HepG2 (cell line): ENCODE results near the gene NOTCH4. TPM values are rescaled to one million over a fixed set of nuclear protein-coding genes. Genes with fewer than 3 reads are reported as not detected.
A peak's percentile ranks its signal among the peaks of the same experiment; 100 is the strongest.

Experiments
- AKAP8 ChIP-seq: sonication (generic); formaldehyde crosslinking; IDR thresholded peaks from 2 replicates; pipeline ENCODE4 v1.5.1; 2020; ENCODE audit warnings: mild to moderate bottlenecking, missing genetic modification reagents
- BRD4 ChIP-seq: sonication (generic); formaldehyde crosslinking; IDR thresholded peaks from 2 replicates; pipeline ENCODE4 v1.4.0; 2020; ENCODE audit warnings: missing genetic modification reagents
- DNMT3B ChIP-seq: conservative IDR thresholded peaks from 2 replicates; pipeline ENCODE4 v1.6.1; 2016; ENCODE audit warnings: missing biosample characterization, control low read depth
- EED ChIP-seq: sonication (generic); formaldehyde crosslinking; IDR thresholded peaks from 2 replicates; pipeline ENCODE4 v1.5.0; 2020; ENCODE audit warnings: mild to moderate bottlenecking, missing genetic modification reagents
- ETV5 ChIP-seq: IDR thresholded peaks from 2 replicates; pipeline ENCODE4 v1.6.1; 2018; ENCODE audit warnings: missing biosample characterization, missing genetic modification reagents, inconsistent platforms, borderline replicate concordance
- HOXA9 ChIP-seq: sonication (generic); formaldehyde crosslinking; IDR thresholded peaks from 2 replicates; pipeline ENCODE4 v1.8.1; 2022; ENCODE audit warnings: missing genetic modification reagents, mild to moderate bottlenecking, moderate library complexity, borderline replicate concordance
- NR2F2 ChIP-seq: IDR thresholded peaks from 2 replicates; pipeline ENCODE4 v1.6.1; 2012; ENCODE audit warnings: low read depth, inconsistent platforms, borderline replicate concordance
- RFX1 ChIP-seq: fragments of 450-650 bp; IDR thresholded peaks from 2 replicates; pipeline ENCODE4 v1.6.1; 2017
- SALL2 ChIP-seq: sonication (generic); formaldehyde crosslinking; IDR thresholded peaks from 2 replicates; pipeline ENCODE4 v1.8.1; 2023; ENCODE audit warnings: mild to moderate bottlenecking, missing genetic modification reagents, inconsistent platforms
- SRSF4 ChIP-seq: fragments of 200-400 bp; formaldehyde crosslinking; IDR thresholded peaks from one replicate; pipeline ENCODE4 v1.6.1; 2018; ENCODE audit warnings: mild to moderate bottlenecking, low read depth, low read length, moderate library complexity; ENCODE audit not compliant: poor library complexity, severe bottlenecking
- TOE1 ChIP-seq: sonication (generic); formaldehyde crosslinking; IDR thresholded peaks from 2 replicates; pipeline ENCODE4 v1.4.0; 2020; ENCODE audit warnings: mild to moderate bottlenecking, missing genetic modification reagents
- TSC22D2 ChIP-seq: sonication (generic); formaldehyde crosslinking; IDR thresholded peaks from 2 replicates; pipeline ENCODE4 v1.5.1; 2020; ENCODE audit warnings: missing genetic modification reagents, mild to moderate bottlenecking, borderline replicate concordance
- ZNF20 ChIP-seq: sonication (generic); formaldehyde crosslinking; IDR thresholded peaks from 2 replicates; pipeline ENCODE4 v1.4.0; 2020; ENCODE audit warnings: mild to moderate bottlenecking, moderate library complexity, missing genetic modification reagents
- ZNF24 ChIP-seq: fragments of 450-650 bp; IDR thresholded peaks from 2 replicates; pipeline ENCODE4 v1.6.1; 2017; ENCODE audit warnings: antibody characterized with exemption, mild to moderate bottlenecking
- ZNF660 ChIP-seq: sonication (generic); formaldehyde crosslinking; IDR thresholded peaks from 2 replicates; pipeline ENCODE4 v1.5.1; 2020; ENCODE audit warnings: mild to moderate bottlenecking, low read depth, missing genetic modification reagents, borderline replicate concordance
- ZNF703 ChIP-seq: sonication (generic); formaldehyde crosslinking; IDR thresholded peaks from 2 replicates; pipeline ENCODE4 v1.5.1; 2020; ENCODE audit warnings: missing genetic modification reagents, mild to moderate bottlenecking, moderate library complexity, borderline replicate concordance
- ZNF709 ChIP-seq: sonication (generic); formaldehyde crosslinking; IDR thresholded peaks from 2 replicates; pipeline ENCODE4 v1.5.0; 2020; ENCODE audit warnings: mild to moderate bottlenecking, missing genetic modification reagents
- ZNF768 ChIP-seq: sonication (generic); formaldehyde crosslinking; IDR thresholded peaks from 2 replicates; pipeline ENCODE4 v1.4.0; 2020; ENCODE audit warnings: missing genetic modification reagents
- polyA plus RNA-seq, 8 experiments: library from polyadenylated mRNA; depleted of rRNA in 3 of 8; stranded (reverse) in 7 of 8; unstranded in 1 of 8; fragments of >200 nt; fragmentation: Illumina TruSeq in 4 of 8; extraction: Trizol in 4 of 8; gene quantifications; 2 replicates each; pipeline versions ENCODE4 v1.2.1 to v1.2.3, GENCODE V29; 2011 to 2016; ENCODE audit warnings: low read depth in 4 of 8, missing spikeins in 1 of 8, mixed read lengths in 1 of 8; ENCODE audit not compliant: insufficient read depth in 1 of 8
- total RNA-seq, 5 experiments: library from RNA; depleted of rRNA; stranded (reverse); fragments of >200 nt; fragmentation: Illumina TruSeq; extraction: Trizol; gene quantifications; 2 replicates each; pipeline ENCODE4 v1.2.3, GENCODE V29; 2016; ENCODE audit warnings: low read depth in 1 of 5
- TF ChIP-seq, protein P1 (sequence below): sonication (generic); formaldehyde crosslinking; IDR thresholded peaks from 2 replicates; pipeline ENCODE4 v1.8.1; 2023; ENCODE audit warnings: mild to moderate bottlenecking, inconsistent platforms, moderate library complexity, missing genetic modification reagents, borderline replicate concordance
- TF ChIP-seq, protein P2 (sequence below): sonication (generic); formaldehyde crosslinking; IDR thresholded peaks from 2 replicates; pipeline ENCODE4 v1.9.0; 2021; ENCODE audit warnings: missing genetic modification reagents, mild to moderate bottlenecking, borderline replicate concordance
- TF ChIP-seq, protein P3 (sequence below): sonication (generic); formaldehyde crosslinking; IDR thresholded peaks from 2 replicates; pipeline ENCODE4 v1.5.0; 2020; ENCODE audit warnings: mild to moderate bottlenecking, missing genetic modification reagents, borderline replicate concordance
- TF ChIP-seq, protein P4 (sequence below): sonication (generic); formaldehyde crosslinking; IDR thresholded peaks from 2 replicates; pipeline ENCODE4 v1.5.1; 2020; ENCODE audit warnings: mild to moderate bottlenecking, missing genetic modification reagents, moderate library complexity
- TF ChIP-seq, protein P5 (sequence below): sonication (generic); formaldehyde crosslinking; IDR thresholded peaks from 2 replicates; pipeline ENCODE4 v1.4.0; 2020; ENCODE audit warnings: missing genetic modification reagents, borderline replicate concordance

NOTCH4 gene
- total and polyA plus RNA-seq, 2 of the 13 experiments (the other 11 are each of a cell fraction or from before 2014, with no cell fraction given): 0.51 to 0.83 TPM

DNA sequence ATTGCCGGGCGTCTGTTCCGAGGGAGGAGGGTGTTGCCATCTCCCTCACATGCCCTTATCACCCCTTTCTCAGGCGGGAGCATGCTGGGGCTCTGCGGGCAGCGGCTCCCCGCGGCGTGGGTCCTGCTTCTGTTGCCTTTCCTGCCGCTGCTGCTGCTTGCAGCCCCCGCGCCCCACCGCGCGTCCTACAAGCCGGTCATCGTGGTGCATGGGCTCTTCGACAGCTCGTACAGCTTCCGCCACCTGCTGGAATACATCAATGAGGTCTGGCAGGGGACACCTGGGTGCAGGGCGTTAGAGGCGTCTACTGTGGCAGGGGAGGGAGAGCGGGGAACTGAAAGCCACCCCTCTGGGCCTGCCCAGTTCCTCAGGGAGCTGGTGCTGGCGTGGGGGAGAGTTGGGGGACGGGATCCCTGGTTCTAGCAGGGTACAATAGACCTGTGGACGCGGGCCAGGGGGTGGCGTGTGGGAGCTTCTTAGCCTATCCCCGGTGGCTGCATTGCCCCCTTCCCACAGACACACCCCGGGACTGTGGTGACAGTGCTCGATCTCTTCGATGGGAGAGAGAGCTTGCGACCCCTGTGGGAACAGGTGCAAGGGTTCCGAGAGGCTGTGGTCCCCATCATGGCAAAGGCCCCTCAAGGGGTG is 69.2 kb downstream of the NOTCH4 start (continued):
- TF ChIP-seq SRSF4 (no peak), TSC22D2 (CRISPR knock-in tag) (peak; percentile 27; the same call in 1 of the 2 replicates), HOXA9 (no peak; the same call in 1 of the 2 replicates), DNMT3B (CRISPR knock-in tag) (0 out of 2 replicates have a peak, but pooled peaks have one; percentile 1), ZNF703 (CRISPR knock-in tag) (no peak), ZNF20 (CRISPR knock-in tag) (no peak), BRD4 (CRISPR knock-in tag) (0 out of 2 replicates have a peak, but pooled peaks have one; percentile 47), ZNF24 (no peak), ZNF709 (CRISPR knock-in tag) (0 out of 2 replicates have a peak, but pooled peaks have one; percentile 36), NR2F2 (no peak), AKAP8 (CRISPR knock-in tag) (no peak), ZNF768 (CRISPR knock-in tag) (peak; percentile 59), SALL2 (no peak; the same call in 1 of the 2 replicates), TOE1 (no peak), ZNF660 (CRISPR knock-in tag) (no peak), EED (CRISPR knock-in tag) (no peak), ETV5 (CRISPR knock-in tag) (peak; percentile 48), RFX1 (no peak)
- TF ChIP-seq, protein P1, sequence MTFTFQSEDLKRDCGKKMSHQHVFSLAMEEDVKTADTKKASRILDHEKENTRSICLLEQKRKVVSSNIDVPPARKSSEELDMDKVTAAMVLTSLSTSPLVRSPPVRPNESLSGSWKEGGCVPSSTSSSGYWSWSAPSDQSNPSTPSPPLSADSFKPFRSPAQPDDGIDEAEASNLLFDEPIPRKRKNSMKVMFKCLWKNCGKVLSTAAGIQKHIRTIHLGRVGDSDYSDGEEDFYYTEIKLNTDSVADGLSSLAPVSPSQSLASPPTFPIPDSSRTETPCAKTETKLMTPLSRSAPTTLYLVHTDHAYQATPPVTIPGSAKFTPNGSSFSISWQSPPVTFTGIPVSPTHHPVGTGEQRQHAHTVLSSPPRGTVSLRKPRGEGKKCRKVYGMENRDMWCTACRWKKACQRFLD (CRISPR knock-in tag): peak; percentile 69; the same call in 1 of the 2 replicates
- TF ChIP-seq, protein P2, sequence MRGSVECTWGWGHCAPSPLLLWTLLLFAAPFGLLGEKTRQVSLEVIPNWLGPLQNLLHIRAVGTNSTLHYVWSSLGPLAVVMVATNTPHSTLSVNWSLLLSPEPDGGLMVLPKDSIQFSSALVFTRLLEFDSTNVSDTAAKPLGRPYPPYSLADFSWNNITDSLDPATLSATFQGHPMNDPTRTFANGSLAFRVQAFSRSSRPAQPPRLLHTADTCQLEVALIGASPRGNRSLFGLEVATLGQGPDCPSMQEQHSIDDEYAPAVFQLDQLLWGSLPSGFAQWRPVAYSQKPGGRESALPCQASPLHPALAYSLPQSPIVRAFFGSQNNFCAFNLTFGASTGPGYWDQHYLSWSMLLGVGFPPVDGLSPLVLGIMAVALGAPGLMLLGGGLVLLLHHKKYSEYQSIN: no peak
- TF ChIP-seq, protein P3, sequence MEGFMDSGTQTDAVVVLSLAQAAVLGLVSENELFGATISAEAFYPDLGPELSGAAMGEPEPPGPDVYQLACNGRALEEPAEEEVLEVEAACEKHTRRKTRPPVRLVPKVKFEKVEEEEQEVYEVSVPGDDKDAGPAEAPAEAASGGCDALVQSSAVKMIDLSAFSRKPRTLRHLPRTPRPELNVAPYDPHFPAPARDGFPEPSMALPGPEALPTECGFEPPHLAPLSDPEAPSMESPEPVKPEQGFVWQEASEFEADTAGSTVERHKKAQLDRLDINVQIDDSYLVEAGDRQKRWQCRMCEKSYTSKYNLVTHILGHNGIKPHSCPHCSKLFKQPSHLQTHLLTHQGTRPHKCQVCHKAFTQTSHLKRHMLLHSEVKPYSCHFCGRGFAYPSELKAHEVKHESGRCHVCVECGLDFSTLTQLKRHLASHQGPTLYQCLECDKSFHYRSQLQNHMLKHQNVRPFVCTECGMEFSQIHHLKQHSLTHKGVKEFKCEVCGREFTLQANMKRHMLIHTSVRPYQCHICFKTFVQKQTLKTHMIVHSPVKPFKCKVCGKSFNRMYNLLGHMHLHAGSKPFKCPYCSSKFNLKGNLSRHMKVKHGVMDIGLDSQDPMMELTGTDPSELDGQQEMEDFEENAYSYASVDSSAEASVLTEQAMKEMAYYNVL (CRISPR knock-in tag): 0 out of 2 replicates have a peak, but pooled peaks have one; percentile 5
- TF ChIP-seq, protein P4, sequence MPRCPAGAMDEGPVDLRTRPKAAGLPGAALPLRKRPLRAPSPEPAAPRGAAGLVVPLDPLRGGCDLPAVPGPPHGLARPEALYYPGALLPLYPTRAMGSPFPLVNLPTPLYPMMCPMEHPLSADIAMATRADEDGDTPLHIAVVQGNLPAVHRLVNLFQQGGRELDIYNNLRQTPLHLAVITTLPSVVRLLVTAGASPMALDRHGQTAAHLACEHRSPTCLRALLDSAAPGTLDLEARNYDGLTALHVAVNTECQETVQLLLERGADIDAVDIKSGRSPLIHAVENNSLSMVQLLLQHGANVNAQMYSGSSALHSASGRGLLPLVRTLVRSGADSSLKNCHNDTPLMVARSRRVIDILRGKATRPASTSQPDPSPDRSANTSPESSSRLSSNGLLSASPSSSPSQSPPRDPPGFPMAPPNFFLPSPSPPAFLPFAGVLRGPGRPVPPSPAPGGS (CRISPR knock-in tag): no peak; the same call in 1 of the 2 replicates
- TF ChIP-seq, protein P5, sequence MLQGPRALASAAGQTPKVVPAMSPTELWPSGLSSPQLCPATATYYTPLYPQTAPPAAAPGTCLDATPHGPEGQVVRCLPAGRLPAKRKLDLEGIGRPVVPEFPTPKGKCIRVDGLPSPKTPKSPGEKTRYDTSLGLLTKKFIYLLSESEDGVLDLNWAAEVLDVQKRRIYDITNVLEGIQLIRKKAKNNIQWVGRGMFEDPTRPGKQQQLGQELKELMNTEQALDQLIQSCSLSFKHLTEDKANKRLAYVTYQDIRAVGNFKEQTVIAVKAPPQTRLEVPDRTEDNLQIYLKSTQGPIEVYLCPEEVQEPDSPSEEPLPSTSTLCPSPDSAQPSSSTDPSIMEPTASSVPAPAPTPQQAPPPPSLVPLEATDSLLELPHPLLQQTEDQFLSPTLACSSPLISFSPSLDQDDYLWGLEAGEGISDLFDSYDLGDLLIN (CRISPR knock-in tag): no peak
